ENCODE data around the gene CFAP300.

Gene CFAP300

DNA sequence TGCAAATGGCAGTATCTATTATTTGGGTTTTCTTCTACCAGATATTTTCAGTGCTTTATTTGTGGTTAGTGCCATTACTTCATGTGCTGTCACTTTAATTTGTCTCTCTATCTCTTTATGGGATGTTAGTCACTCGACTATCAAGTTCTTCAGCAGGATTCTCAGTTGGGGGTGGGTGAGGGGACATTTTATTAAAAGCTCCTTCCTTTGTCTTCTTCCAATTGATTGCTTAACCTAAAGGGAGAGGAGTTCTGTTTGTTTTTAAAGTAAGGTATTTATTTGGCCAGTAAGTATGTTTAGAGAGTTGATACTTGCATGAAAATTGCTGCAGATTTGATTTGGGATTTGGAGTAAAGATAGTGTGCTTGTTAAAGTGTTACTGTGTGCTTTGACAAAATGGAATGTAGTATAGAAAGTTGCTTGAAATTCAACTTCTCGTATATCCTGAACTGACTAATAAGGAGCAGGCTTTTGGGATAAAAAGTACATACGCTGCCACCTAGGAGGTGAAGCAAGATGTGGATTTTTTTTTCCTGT is 73.3 kb downstream of the CFAP300 start:
- no peak for DNase-seq (ENCODE audit: low read depth, low spot score)

DNA sequence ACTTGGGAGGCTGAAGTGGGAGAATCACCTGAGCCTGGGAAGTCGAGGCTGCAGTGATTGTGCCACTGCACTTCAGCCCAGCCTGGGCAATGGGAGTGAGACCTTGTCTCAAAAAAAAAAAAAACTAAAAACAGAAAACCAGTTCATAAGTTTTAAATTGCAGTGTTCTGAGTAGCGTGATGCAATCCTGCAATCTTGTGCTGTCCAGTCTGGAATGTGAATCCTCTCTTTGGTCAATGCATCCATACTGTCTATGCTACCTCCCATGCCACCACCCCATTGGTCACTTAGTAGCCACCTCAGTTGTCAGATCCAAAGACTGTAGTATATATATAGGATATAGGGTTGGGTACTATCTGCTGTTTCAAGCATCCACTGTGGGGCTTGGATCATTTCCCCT is 74.1 kb downstream of the CFAP300 start:
- no peak for DNase-seq (ENCODE audit: low read depth, low spot score)
